SK-N-SH (cell line): ENCODE data around the gene HMGXB3. TPM values are rescaled to one million over a fixed set of nuclear protein-coding genes. Genes with fewer than 3 reads are reported as not detected.

Experiments used
- CTCF ChIA-PET: fragments of 300-600, 350-600 bp; formaldehyde crosslinking; extraction: SDS; loops from one replicate; lab custom pipeline; 2021; lab: Yijun Ruan, JAX
- POLR2A ChIA-PET: fragments of 350-600 bp; sonication (Branson Sonifier 250); formaldehyde crosslinking; extraction: SDS; loops from one replicate; lab custom pipeline; 2020; ENCODE audit warnings: antibody characterized with exemption, inconsistent platforms; lab: Yijun Ruan, JAX
- DNase-seq: peaks from one replicate; pipeline ENCODE4 v3.0.0; 2012
- H2AFZ ChIP-seq: fragments of 200-600 bp; sonication (generic); 2 replicates; pipeline ENCODE4 v1.8.1; 2016; ENCODE audit warnings: antibody characterized with exemption, mild to moderate bottlenecking, low read depth
- H3F3A ChIP-seq: fragments of 200-600 bp; sonication (generic); replicated peaks from 2 replicates; pipeline ENCODE3; 2016; ENCODE audit warnings: antibody characterized with exemption, mild to moderate bottlenecking; ENCODE audit not compliant: insufficient read depth
- H3K27ac ChIP-seq, 2 experiments: fragments of 200-500 bp in 1 of 2; fragments of 200-600 bp in 1 of 2; sonication (Bioruptor generic) in 1 of 2; sonication (generic), shearing (Covaris generic) in 1 of 2; 2 replicates each; pipeline versions ENCODE4 v1.5.1 to v1.6.1; 2014 to 2016; ENCODE audit warnings: low read depth in 2 of 2, inconsistent platforms in 1 of 2, low read length in 1 of 2, mild to moderate bottlenecking in 1 of 2, mixed read lengths in 1 of 2
- H3K27me3 ChIP-seq: fragments of 200-600 bp; sonication (generic), shearing (Covaris generic); 2 replicates; pipeline ENCODE4 v1.6.1; 2016; ENCODE audit warnings: mixed run types; ENCODE audit not compliant: insufficient read depth
- H3K36me3 ChIP-seq, 2 experiments: fragments of 200-500 bp in 1 of 2; fragments of 200-600 bp in 1 of 2; sonication (Bioruptor generic) in 1 of 2; sonication (generic) in 1 of 2; replicated peaks in 1 of 2; 2 replicates each; pipeline versions ENCODE3 to v1.5.1; 2014 to 2016; ENCODE audit warnings: low read length in 1 of 2, mild to moderate bottlenecking in 1 of 2; ENCODE audit not compliant: insufficient read depth in 2 of 2, control insufficient read depth in 1 of 2
- H3K4me1 ChIP-seq, 2 experiments: fragments of 200-500 bp in 1 of 2; fragments of 200-600 bp in 1 of 2; sonication (Bioruptor generic) in 1 of 2; sonication (generic), shearing (Covaris generic) in 1 of 2; 2 replicates each; pipeline versions ENCODE4 v1.5.1 to v1.6.1; 2014 to 2016; ENCODE audit warnings: low read depth in 1 of 2, low read length in 1 of 2, mixed run types in 1 of 2; ENCODE audit not compliant: insufficient read depth in 2 of 2, control insufficient read depth in 1 of 2
- H3K4me2 ChIP-seq: fragments of 200-600 bp; sonication (generic), shearing (Covaris generic); 2 replicates; pipeline ENCODE4 v1.6.1; 2017; ENCODE audit warnings: mixed run types
- H3K4me3 ChIP-seq, 2 experiments: fragments of 200-500 bp in 1 of 2; fragments of 200-600 bp in 1 of 2; sonication (Bioruptor generic) in 1 of 2; sonication (generic), shearing (Covaris generic) in 1 of 2; 2 replicates each; pipeline versions ENCODE4 v1.5.1 to v1.8.1; 2014 to 2016; ENCODE audit warnings: low read depth in 2 of 2, inconsistent platforms in 1 of 2, low read length in 1 of 2, mild to moderate bottlenecking in 1 of 2, mixed read lengths in 1 of 2, moderate library complexity in 1 of 2
- H3K79me2 ChIP-seq: fragments of 200-600 bp; sonication (generic); 2 replicates; pipeline ENCODE4 v1.8.1; 2017; ENCODE audit warnings: mild to moderate bottlenecking; ENCODE audit not compliant: insufficient read depth
- H3K9ac ChIP-seq: fragments of 200-600 bp; sonication (generic); 2 replicates; pipeline ENCODE4 v1.6.1; 2017; ENCODE audit warnings: mixed run types
- H3K9me2 ChIP-seq: fragments of 200-600 bp; sonication (generic); 2 replicates; pipeline ENCODE4 v1.6.1; 2017; ENCODE audit warnings: mixed run types
- H3K9me3 ChIP-seq: fragments of 200-600 bp; sonication (generic); 2 replicates; pipeline ENCODE4 v1.6.1; 2017; ENCODE audit warnings: mixed run types, mild to moderate bottlenecking, moderate library complexity
- H4K20me1 ChIP-seq: fragments of 200-600 bp; sonication (generic); 2 replicates; pipeline ENCODE4 v1.6.1; 2017; ENCODE audit warnings: mild to moderate bottlenecking, mixed run types; ENCODE audit not compliant: insufficient read depth
- CHD2 ChIP-seq: fragments of 150-350 bp; IDR thresholded peaks from 2 replicates; pipeline ENCODE4 v1.6.1; 2018; ENCODE audit warnings: low read length; ENCODE audit not compliant: partially characterized antibody
- ELF1 ChIP-seq: IDR thresholded peaks from 2 replicates; pipeline ENCODE4 v1.4.0; 2012
- EP300 ChIP-seq, 2 experiments: IDR thresholded peaks; 2 replicates each; pipeline versions ENCODE4 v1.4.0 to v1.6.1; 2012; ENCODE audit warnings: borderline replicate concordance in 1 of 2, low read depth in 1 of 2, low read length in 1 of 2
- EZH2phosphoT487 ChIP-seq: fragments of 200-600 bp; sonication (generic); IDR thresholded peaks from 2 replicates; pipeline ENCODE4 v1.6.1; 2017; ENCODE audit warnings: low read depth, mixed run types, mild to moderate bottlenecking, antibody characterized with exemption, moderate library complexity, borderline replicate concordance
- FOSL2 ChIP-seq: IDR thresholded peaks from 2 replicates; pipeline ENCODE4 v1.4.0; 2012; ENCODE audit warnings: low read depth, mild to moderate bottlenecking, moderate library complexity, borderline replicate concordance
- FOXJ3 ChIP-seq: sonication (generic); formaldehyde crosslinking; IDR thresholded peaks from 2 replicates; pipeline ENCODE4 v1.5.1; 2020; ENCODE audit warnings: mild to moderate bottlenecking, missing genetic modification reagents
- GATA2 ChIP-seq: sonication (generic); formaldehyde crosslinking; IDR thresholded peaks from 2 replicates; pipeline ENCODE4 v1.5.0; 2020; ENCODE audit warnings: mild to moderate bottlenecking, missing genetic modification reagents
- IRF3 ChIP-seq: fragments of 150-350 bp; IDR thresholded peaks from 2 replicates; pipeline ENCODE4 v1.6.1; 2016; ENCODE audit warnings: mild to moderate bottlenecking, low read depth, low read length
- JUND ChIP-seq: IDR thresholded peaks from 2 replicates; pipeline ENCODE4 v1.4.0; 2012
- MAX ChIP-seq: IDR thresholded peaks from 2 replicates; pipeline ENCODE4 v1.4.0; 2012; ENCODE audit warnings: low read depth
- MXI1 ChIP-seq: IDR thresholded peaks from 2 replicates; pipeline ENCODE4 v1.6.1; 2012; ENCODE audit warnings: mild to moderate bottlenecking, low read depth, low read length, improper control_type of control experiment
- NFIC ChIP-seq: IDR thresholded peaks from 2 replicates; pipeline ENCODE4 v1.4.0; 2012; ENCODE audit warnings: borderline replicate concordance
- NRF1 ChIP-seq: IDR thresholded peaks from 2 replicates; pipeline ENCODE4 v1.6.1; 2012; ENCODE audit warnings: low read depth, mild to moderate bottlenecking, low read length
- PBX3 ChIP-seq: IDR thresholded peaks from 2 replicates; pipeline ENCODE4; 2012
- POLR2AphosphoS5 ChIP-seq: IDR thresholded peaks from 2 replicates; pipeline ENCODE4 v1.6.1; 2012; ENCODE audit warnings: low read depth, low read length
- RAD21 ChIP-seq: IDR thresholded peaks from 2 replicates; pipeline ENCODE4 v1.6.1; 2012; ENCODE audit warnings: mild to moderate bottlenecking, low read length
- RCOR1 ChIP-seq: fragments of 150-350 bp; IDR thresholded peaks from 2 replicates; pipeline ENCODE4 v1.6.1; 2017; ENCODE audit warnings: antibody characterized with exemption, low read length
- REST ChIP-seq: IDR thresholded peaks from 2 replicates; pipeline ENCODE4 v1.6.1; 2012; ENCODE audit warnings: mild to moderate bottlenecking, low read depth, low read length, moderate library complexity
- RXRA ChIP-seq: IDR thresholded peaks from 2 replicates; pipeline ENCODE4 v1.4.0; 2012; ENCODE audit warnings: low read depth, mild to moderate bottlenecking, borderline replicate concordance
- SIN3A ChIP-seq: IDR thresholded peaks from 2 replicates; pipeline ENCODE4 v1.6.1; 2012; ENCODE audit warnings: low read depth, mild to moderate bottlenecking, low read length, moderate library complexity, borderline replicate concordance
- SMC3 ChIP-seq: IDR thresholded peaks from 2 replicates; pipeline ENCODE4 v1.6.1; 2012; ENCODE audit warnings: low read depth, low read length, improper control_type of control experiment
- TAF1 ChIP-seq: IDR thresholded peaks from 2 replicates; pipeline ENCODE4 v1.6.1; 2012; ENCODE audit warnings: low read depth, mild to moderate bottlenecking, low read length, moderate library complexity, borderline replicate concordance
- TCF12 ChIP-seq: IDR thresholded peaks from 2 replicates; pipeline ENCODE4 v1.4.0; 2012
- TEAD4 ChIP-seq: IDR thresholded peaks from 2 replicates; pipeline ENCODE4 v1.4.0; 2012; ENCODE audit warnings: mild to moderate bottlenecking, borderline replicate concordance; ENCODE audit not compliant: insufficient read depth
- YY1 ChIP-seq: IDR thresholded peaks from 2 replicates; pipeline ENCODE4 v1.4.0; 2012; ENCODE audit warnings: low read depth, mild to moderate bottlenecking
- WGBS: methylation state at CpG from one replicate; pipeline ENCODE4 v1.1.6; 2017; ENCODE audit warnings: low lambda C conversion rate; 5-methylcytosine and 5-hydroxymethylcytosine counted together
- polyA plus RNA-seq, 3 experiments: library from polyadenylated mRNA; depleted of rRNA; stranded (reverse); fragments of >200 nt; gene quantifications; 2 replicates each; pipeline ENCODE4 v1.2.3, GENCODE V29; 2012

Gene HMGXB3
- polyA plus RNA-seq, 1 of the 3 experiments (the other 2 are of a cell fraction), result 28.8 TPM

DNA sequence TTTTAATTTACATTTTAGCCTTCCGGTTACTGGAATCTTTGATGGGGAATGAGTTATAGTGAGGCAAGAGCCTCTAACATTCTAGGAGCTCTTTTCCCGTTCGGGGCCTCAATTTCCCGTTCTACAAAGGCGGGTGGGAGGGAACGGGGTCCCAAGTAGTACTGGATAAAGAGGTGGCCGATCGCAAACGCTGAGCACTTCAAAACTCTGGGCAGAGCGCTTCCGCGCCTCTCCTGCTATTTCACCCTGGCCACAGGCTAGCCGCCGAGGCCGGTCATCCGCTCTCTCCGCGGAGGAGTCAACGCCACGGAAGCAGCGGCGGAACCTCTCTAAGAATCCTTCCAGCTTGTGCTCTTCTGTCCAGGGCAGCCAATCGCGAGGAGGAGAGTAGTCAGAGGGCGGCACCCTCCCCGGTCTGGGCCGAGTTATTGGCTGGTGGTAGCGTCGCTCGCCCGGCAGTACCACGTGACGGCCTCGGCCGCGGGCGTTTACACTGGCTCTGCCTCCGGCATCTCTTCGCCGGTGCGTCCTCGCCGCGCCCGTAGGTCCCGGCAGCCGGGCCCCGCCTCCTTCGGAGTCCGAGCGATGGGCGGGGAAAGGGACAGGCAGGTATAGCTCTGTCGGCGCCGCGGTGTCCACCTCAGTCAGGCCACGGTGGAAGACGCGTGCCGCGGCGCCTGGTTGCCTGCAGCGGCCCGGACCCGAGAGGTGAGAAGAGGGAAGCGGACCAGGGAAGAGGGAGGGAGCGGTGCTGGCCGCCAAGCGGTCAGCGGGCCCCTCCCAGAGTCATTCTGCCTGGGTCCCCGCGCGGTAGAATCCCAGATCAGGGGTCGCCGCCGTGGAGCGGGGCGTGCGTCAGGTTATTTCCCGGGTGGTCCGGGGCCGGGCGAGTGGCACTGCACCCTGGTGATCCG is 40.0 kb upstream of the HMGXB3 start, which contains the start of gene SLC26A2:
Gene SLC26A2, plus strand, starts transcription at position 487 of the 914 bp plus-strand sequence. CDS start 16,895 bp downstream, outside the sequence.
- H2AFZ ChIP-seq, result peak within 1 kb of the TSS; percentile 93
- H3K79me2 ChIP-seq, result peaks cover 8% of the 10 kb centered on the region; the same call in 1 of the 2 replicates
- H4K20me1 ChIP-seq, result no peaks in the 10 kb centered on the region
- peak within 1 kb of the TSS; percentile 73 to 77 for H3K4me3 ChIP-seq
- CTCF ChIA-PET, result interaction anchor here (0.9 to 12.1 kb wide), 13 partner anchors 9 to 126 kb away, joined by 3 to 244 read pairs (median 7); no protein-coding TSS in a partner anchor
- no peaks in the 10 kb centered on the region for H3K9me3 ChIP-seq
- H3F3A ChIP-seq, result peaks cover 17% of the 10 kb centered on the region
- H3K27ac ChIP-seq, result peak within 1 kb of the TSS; percentile 87 to 94
- H3K36me3 ChIP-seq, result no peaks in the 10 kb centered on the region
- H3K9me2 ChIP-seq, result no peaks in the 10 kb centered on the region
- H3K4me2 ChIP-seq, result peak within 1 kb of the TSS; percentile 85
- DNase-seq, result peak; percentile 96
- POLR2A ChIA-PET, result interaction anchor here (1.0 kb wide), 1 partner anchor 9 kb away, joined by 3 read pairs; no protein-coding TSS in a partner anchor
- peak within 1 kb of the TSS; percentile 70 for H3K9ac ChIP-seq
- H3K27me3 ChIP-seq, result no peaks in the 10 kb centered on the region
- H3K4me1 ChIP-seq, result peaks cover 10 to 12% of the 10 kb centered on the region in 2 experiments; a peak in 3 of 4 replicates
- 1% methylated on average over 20 of the region's 84 CpGs for WGBS
- TF ChIP-seq REST, result no peak
- no peak for TF ChIP-seq NFIC
- 0 out of 2 replicates have a peak, but pooled peaks have one; percentile 46 for TF ChIP-seq FOXJ3
- TF ChIP-seq NRF1, result no peak
- peak; percentile 85 for TF ChIP-seq CHD2
- peak; percentile 76 for TF ChIP-seq TAF1
- TF ChIP-seq SMC3, result no peak
- peak; percentile 59 for TF ChIP-seq ELF1
- TF ChIP-seq EP300 (IDR thresholded peaks at IDR 0.05; ENCODE audit: borderline replicate concordance in 1 of 2, low read depth in 1 of 2, low read length in 1 of 2), result peak in 1 of 2 experiments; percentile 22; a peak in 1 of 4 replicates
- no peak for TF ChIP-seq GATA2 (CRISPR knock-in tag)
- TF ChIP-seq MXI1, result peak; percentile 71
- TF ChIP-seq MAX, result peak; percentile 67
- no peak for TF ChIP-seq RXRA
- TF ChIP-seq EZH2phosphoT487, result no peak
- TF ChIP-seq RAD21, result no peak
- 0 out of 2 replicates have a peak, but pooled peaks have one; percentile 27 for TF ChIP-seq YY1
- TF ChIP-seq PBX3, result peak; percentile 100
- peak; percentile 77 for TF ChIP-seq IRF3
- no peak for TF ChIP-seq FOSL2
- TF ChIP-seq SIN3A, result peak; percentile 60; the same call in 1 of the 2 replicates
- TF ChIP-seq TCF12, result 0 out of 2 replicates have a peak, but pooled peaks have one; percentile 8
- no peak for TF ChIP-seq TEAD4
- TF ChIP-seq JUND, result no peak
- TF ChIP-seq RCOR1, result 0 out of 2 replicates have a peak, but pooled peaks have one; percentile 56
- peak; percentile 99 for TF ChIP-seq POLR2AphosphoS5
